HepG2 (cell line): ENCODE data around the gene SPAG9. TPM values are rescaled to one million over a fixed set of nuclear protein-coding genes. Genes with fewer than 3 reads are reported as not detected.

Source experiments
- ATM ChIP-seq: fragments of 450-650 bp; IDR thresholded peaks from 2 replicates; pipeline ENCODE4 v1.7.1; 2017; ENCODE audit warnings: mild to moderate bottlenecking, borderline replicate concordance
- CAMTA2 ChIP-seq: sonication (generic); formaldehyde crosslinking; IDR thresholded peaks from 2 replicates; pipeline ENCODE4 v1.4.0; 2020; ENCODE audit warnings: mild to moderate bottlenecking, missing genetic modification reagents, borderline replicate concordance
- CCAR2 ChIP-seq: fragments of 200-400 bp; formaldehyde crosslinking; optimal IDR thresholded peaks from 2 replicates; pipeline ENCODE3; 2018; ENCODE audit warnings: low read depth, mild to moderate bottlenecking, low read length, moderate library complexity
- ELF4 ChIP-seq: sonication (generic); formaldehyde crosslinking; IDR thresholded peaks from 2 replicates; pipeline ENCODE4 v1.5.0; 2020; ENCODE audit warnings: missing genetic modification reagents, mild to moderate bottlenecking, moderate library complexity, borderline replicate concordance
- HDAC1 ChIP-seq: sonication (generic); formaldehyde crosslinking; IDR thresholded peaks from 2 replicates; pipeline ENCODE4 v1.5.1; 2020; ENCODE audit warnings: mild to moderate bottlenecking, missing genetic modification reagents
- NPAS2 ChIP-seq: sonication (generic); formaldehyde crosslinking; IDR thresholded peaks from 2 replicates; pipeline ENCODE4 v1.8.0; 2022; ENCODE audit warnings: mild to moderate bottlenecking, missing genetic modification reagents, borderline replicate concordance
- NR1H2 ChIP-seq: sonication (generic); formaldehyde crosslinking; IDR thresholded peaks from 2 replicates; pipeline ENCODE4 v1.8.1; 2022; ENCODE audit warnings: low read depth, missing genetic modification reagents, borderline replicate concordance
- NR2F2 ChIP-seq: IDR thresholded peaks from 2 replicates; pipeline ENCODE4 v1.6.1; 2012; ENCODE audit warnings: low read depth, inconsistent platforms, borderline replicate concordance
- PRDM10 ChIP-seq: sonication (generic); formaldehyde crosslinking; IDR thresholded peaks from 2 replicates; pipeline ENCODE4 v1.4.0; 2020; ENCODE audit warnings: low read depth, missing genetic modification reagents
- TCF12 ChIP-seq, 2 experiments: fragments of 450-650 bp in 1 of 2; sonication (generic) in 1 of 2; formaldehyde crosslinking in 1 of 2; IDR thresholded peaks; 2 replicates each; pipeline versions ENCODE4 v1.6.1 to v1.8.0; 2017 to 2022; ENCODE audit warnings: antibody characterized with exemption in 1 of 2, mild to moderate bottlenecking in 1 of 2, missing genetic modification reagents in 1 of 2, moderate library complexity in 1 of 2
- ZBTB21 ChIP-seq: sonication (generic); formaldehyde crosslinking; IDR thresholded peaks from 2 replicates; pipeline ENCODE4 v1.4.0; 2020; ENCODE audit warnings: missing genetic modification reagents
- ZNF121 ChIP-seq: sonication (generic); formaldehyde crosslinking; IDR thresholded peaks from 2 replicates; pipeline ENCODE4 v1.5.0; 2020; ENCODE audit warnings: mild to moderate bottlenecking, missing genetic modification reagents
- ZNF609 ChIP-seq: sonication (generic); formaldehyde crosslinking; IDR thresholded peaks from 2 replicates; pipeline ENCODE4 v1.4.0; 2020; ENCODE audit warnings: mild to moderate bottlenecking, missing genetic modification reagents, borderline replicate concordance
- polyA plus RNA-seq, 8 experiments: library from polyadenylated mRNA; depleted of rRNA in 3 of 8; stranded (reverse) in 7 of 8; unstranded in 1 of 8; fragments of >200 nt; fragmentation: Illumina TruSeq in 4 of 8; extraction: Trizol in 4 of 8; gene quantifications; 2 replicates each; pipeline versions ENCODE4 v1.2.1 to v1.2.3, GENCODE V29; 2011 to 2016; ENCODE audit warnings: low read depth in 4 of 8, missing spikeins in 1 of 8, mixed read lengths in 1 of 8; ENCODE audit not compliant: insufficient read depth in 1 of 8
- total RNA-seq, 5 experiments: library from RNA; depleted of rRNA; stranded (reverse); fragments of >200 nt; fragmentation: Illumina TruSeq; extraction: Trizol; gene quantifications; 2 replicates each; pipeline ENCODE4 v1.2.3, GENCODE V29; 2016; ENCODE audit warnings: low read depth in 1 of 5
- TF ChIP-seq, protein P1 (sequence below): IDR thresholded peaks from 2 replicates; pipeline ENCODE4 v1.6.1; 2016; ENCODE audit warnings: low read depth, control low read depth
- TF ChIP-seq, protein P2 (sequence below): sonication (generic); formaldehyde crosslinking; IDR thresholded peaks from 2 replicates; pipeline ENCODE4 v1.5.1; 2020; ENCODE audit warnings: missing genetic modification reagents, mild to moderate bottlenecking, borderline replicate concordance

Gene SPAG9
- total and polyA plus RNA-seq, 2 of the 13 experiments (the other 11 are each of a cell fraction or from before 2014, with no cell fraction given), result 43.2 to 78.6 TPM

- TF ChIP-seq ZNF609 (CRISPR knock-in tag) (peak; percentile 92), NR2F2 (peak; percentile 83; the same call in 1 of the 2 replicates), TCF12 (IDR thresholded peaks at IDR 0.05) (no peak), TCF12 (CRISPR knock-in tag; IDR thresholded peaks at IDR 0.05) (peak; percentile 68; the same call in 1 of the 2 replicates), ZNF121 (CRISPR knock-in tag) (peak; percentile 65; the same call in 1 of the 2 replicates), HDAC1 (peak; percentile 100), NR1H2 (CRISPR knock-in tag) (peak; percentile 95; the same call in 1 of the 2 replicates), NPAS2 (CRISPR knock-in tag) (no peak), ELF4 (CRISPR knock-in tag) (no peak), PRDM10 (peak; percentile 88), ATM (no peak), CCAR2 (peak; percentile 99), ZBTB21 (peak; percentile 58), CAMTA2 (CRISPR knock-in tag) (peak; percentile 27; the same call in 1 of the 2 replicates)
- TF ChIP-seq, protein P1, sequence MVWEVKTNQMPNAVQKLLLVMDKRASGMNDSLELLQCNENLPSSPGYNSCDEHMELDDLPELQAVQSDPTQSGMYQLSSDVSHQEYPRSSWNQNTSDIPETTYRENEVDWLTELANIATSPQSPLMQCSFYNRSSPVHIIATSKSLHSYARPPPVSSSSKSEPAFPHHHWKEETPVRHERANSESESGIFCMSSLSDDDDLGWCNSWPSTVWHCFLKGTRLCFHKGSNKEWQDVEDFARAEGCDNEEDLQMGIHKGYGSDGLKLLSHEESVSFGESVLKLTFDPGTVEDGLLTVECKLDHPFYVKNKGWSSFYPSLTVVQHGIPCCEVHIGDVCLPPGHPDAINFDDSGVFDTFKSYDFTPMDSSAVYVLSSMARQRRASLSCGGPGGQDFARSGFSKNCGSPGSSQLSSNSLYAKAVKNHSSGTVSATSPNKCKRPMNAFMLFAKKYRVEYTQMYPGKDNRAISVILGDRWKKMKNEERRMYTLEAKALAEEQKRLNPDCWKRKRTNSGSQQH (CRISPR knock-in tag), result peak; percentile 99
- TF ChIP-seq, protein P2, sequence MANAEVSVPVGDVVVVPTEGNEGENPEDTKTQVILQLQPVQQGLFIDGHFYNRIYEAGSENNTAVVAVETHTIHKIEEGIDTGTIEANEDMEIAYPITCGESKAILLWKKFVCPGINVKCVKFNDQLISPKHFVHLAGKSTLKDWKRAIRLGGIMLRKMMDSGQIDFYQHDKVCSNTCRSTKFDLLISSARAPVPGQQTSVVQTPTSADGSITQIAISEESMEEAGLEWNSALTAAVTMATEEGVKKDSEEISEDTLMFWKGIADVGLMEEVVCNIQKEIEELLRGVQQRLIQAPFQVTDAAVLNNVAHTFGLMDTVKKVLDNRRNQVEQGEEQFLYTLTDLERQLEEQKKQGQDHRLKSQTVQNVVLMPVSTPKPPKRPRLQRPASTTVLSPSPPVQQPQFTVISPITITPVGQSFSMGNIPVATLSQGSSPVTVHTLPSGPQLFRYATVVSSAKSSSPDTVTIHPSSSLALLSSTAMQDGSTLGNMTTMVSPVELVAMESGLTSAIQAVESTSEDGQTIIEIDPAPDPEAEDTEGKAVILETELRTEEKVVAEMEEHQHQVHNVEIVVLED, result peak; percentile 91
These were observed 32.8 kb upstream of the SPAG9 start, which contains the start of gene NME1 (continued) for GRCh38 chr17:51153210-51154072.
